B cell (primary cell): ENCODE results near the gene BSDC1. TPM values are rescaled to one million over a fixed set of nuclear protein-coding genes. Genes with fewer than 3 reads are reported as not detected.

Experiments used
- ATAC-seq: fragments of 200-7000 bp; cut with Tn5 transposase; one replicate; pipeline ENCODE4 v1.10.0; 2021; ENCODE audit warnings: low read depth, mild to moderate bottlenecking, moderate number of reproducible peaks, moderate library complexity
- CTCF ChIA-PET: fragments of 350-600 bp; sonication (Branson Sonifier 250); formaldehyde crosslinking; loops from one replicate; lab custom pipeline; 2021; ENCODE audit warnings: antibody characterized with exemption, inconsistent platforms; lab: Charles Lee
- POLR2A ChIA-PET: fragments of 350-600 bp; sonication (Branson Sonifier 250); formaldehyde crosslinking; loops from one replicate; lab custom pipeline; 2021; ENCODE audit warnings: antibody characterized with exemption; lab: Charles Lee
- DNase-seq: peaks from one replicate; pipeline ENCODE4 v3.0.0; 2013
- H2AFZ ChIP-seq: 2 replicates; pipeline ENCODE4 v1.6.1; 2012; ENCODE audit warnings: mild to moderate bottlenecking, low read depth, low read length; ENCODE audit not compliant: insufficient read depth, poor library complexity, severe bottlenecking
- H3K27ac ChIP-seq, 2 donors: 1 replicate in 1 of 2; 2 replicates in 1 of 2; pipeline ENCODE4 v1.5.1; 2012 to 2013; ENCODE audit warnings: low read length in 2 of 2, mild to moderate bottlenecking in 2 of 2, moderate library complexity in 1 of 2
- H3K27me3 ChIP-seq, 4 experiments: fragments of 200-600 bp in 1 of 4; sonication (generic) in 1 of 4; replicated peaks in 1 of 4; 1 replicate in 2 of 4; 2 replicates in 2 of 4; pipeline versions ENCODE4 v1.6.1 to v1.7.0; 2013 to 2016; ENCODE audit warnings: low read length in 3 of 4, mild to moderate bottlenecking in 2 of 4, mixed read lengths in 1 of 4, moderate library complexity in 1 of 4; ENCODE audit not compliant: insufficient read depth in 4 of 4, control insufficient read depth in 3 of 4; ENCODE audit errors: control extremely low read depth in 1 of 4
- H3K36me3 ChIP-seq, 2 experiments: replicated peaks in 1 of 2; 1 replicate in 1 of 2; 2 replicates in 1 of 2; pipeline versions ENCODE4 v1.6.1 to v1.7.1; 2013; ENCODE audit warnings: low read length in 1 of 2; ENCODE audit not compliant: insufficient read depth in 2 of 2, control insufficient read depth in 1 of 2; ENCODE audit errors: control extremely low read depth in 1 of 2, extremely low read depth in 1 of 2
- H3K4me1 ChIP-seq, 2 donors: fragments of 200-600 bp in 1 of 2; sonication (generic) in 1 of 2; 1 replicate in 1 of 2; 2 replicates in 1 of 2; pipeline versions ENCODE4 v1.5.1 to v1.6.1; 2013 to 2017; ENCODE audit warnings: low read length in 2 of 2; ENCODE audit not compliant: control insufficient read depth in 2 of 2, insufficient read depth in 2 of 2
- H3K4me2 ChIP-seq: replicated peaks from 2 replicates; pipeline ENCODE3; 2012; ENCODE audit warnings: mild to moderate bottlenecking, low read depth, low read length; ENCODE audit not compliant: poor library complexity, severe bottlenecking
- H3K4me3 ChIP-seq, 5 experiments: fragments of 200-600 bp in 1 of 5; sonication (generic) in 1 of 5; 1 replicate in 3 of 5; 2 replicates in 2 of 5; pipeline versions ENCODE4 v1.5.1 to v1.7.0; 2011 to 2016; ENCODE audit warnings: low read length in 4 of 5, mild to moderate bottlenecking in 4 of 5, low read depth in 2 of 5, control low read depth in 1 of 5, moderate library complexity in 1 of 5; ENCODE audit not compliant: insufficient read depth in 1 of 5; ENCODE audit errors: control extremely low read depth in 1 of 5, extremely low read depth in 1 of 5
- H3K79me2 ChIP-seq: fragments of 200-600 bp; sonication (generic); one replicate; pipeline ENCODE4 v1.6.0; 2016; ENCODE audit warnings: low read length; ENCODE audit not compliant: control insufficient read depth, insufficient read depth
- H3K9ac ChIP-seq: fragments of 200-600 bp; sonication (generic); 2 replicates; pipeline ENCODE4 v1.6.1; 2017; ENCODE audit warnings: mild to moderate bottlenecking, low read length, moderate library complexity
- H3K9me3 ChIP-seq, 3 donors: one replicate each; pipeline versions ENCODE4 v1.6.1 to v1.7.1; 2013; ENCODE audit warnings: low read length in 2 of 3; ENCODE audit not compliant: control insufficient read depth in 2 of 3, insufficient read depth in 1 of 3; ENCODE audit errors: control extremely low read depth in 1 of 3
- H4K20me1 ChIP-seq: 2 replicates; pipeline ENCODE4 v1.6.0; 2012; ENCODE audit warnings: mild to moderate bottlenecking, low read length; ENCODE audit not compliant: insufficient read depth, control insufficient read depth, poor library complexity, severe bottlenecking
- H3K27ac Mint-ChIP-seq: one replicate; pipeline ENCODE4 v1.8.0; 2021; ENCODE audit warnings: mixed read lengths
- H3K27me3 Mint-ChIP-seq: one replicate; pipeline ENCODE4 v1.8.0; 2021; ENCODE audit warnings: mixed read lengths
- H3K4me1 Mint-ChIP-seq: one replicate; pipeline ENCODE4 v1.8.0; 2021; ENCODE audit warnings: mixed read lengths
- H3K4me3 Mint-ChIP-seq: one replicate; pipeline ENCODE4 v1.8.0; 2021; ENCODE audit warnings: mixed read lengths
- H3K9me3 Mint-ChIP-seq: one replicate; pipeline ENCODE4 v1.8.0; 2022; ENCODE audit warnings: mixed read lengths; ENCODE audit not compliant: insufficient read depth
- EZH2 ChIP-seq: IDR thresholded peaks from 2 replicates; pipeline ENCODE4 v1.6.1; 2012; ENCODE audit warnings: borderline replicate concordance, low read depth, mild to moderate bottlenecking, moderate library complexity, low read length; ENCODE audit not compliant: insufficient read depth, poor library complexity, severe bottlenecking
- WGBS: methylation state at CpG from one replicate; pipeline ENCODE4 v1.1.5; 2013; ENCODE audit warnings: missing lambda C conversion rate; ENCODE audit not compliant: insufficient coverage; 5-methylcytosine and 5-hydroxymethylcytosine counted together
- intact Hi-C: fragments of 100-400 bp; cut with micrococcal nuclease; formaldehyde crosslinking; loops from one replicate; pipeline ENCODE4 v1.10.0; 2022
- polyA plus RNA-seq: library from polyadenylated mRNA; depleted of rRNA; stranded (reverse); fragments of >200 nt; gene quantifications from 2 replicates; pipeline ENCODE4 v1.2.3, GENCODE V29; 2012
- total RNA-seq, 2 donors: library from RNA; stranded (reverse); fragments of 120-200 nt in 1 of 2; gene quantifications; 1 replicate in 1 of 2; 2 replicates in 1 of 2; pipeline versions ENCODE4 v1.2.3 to v1.2.4, GENCODE V29; 2013 to 2022
- TF ChIP-seq, protein P1 (sequence below): fragments of 200-600 bp; IDR thresholded peaks from one replicate; pipeline ENCODE4 v1.8.0; 2022; ENCODE audit warnings: antibody characterized with exemption, mild to moderate bottlenecking

Gene BSDC1
- total and polyA plus RNA-seq, 2 donors (not counting 1 experiment from before 2014, with no cell fraction given): 54.5 to 117 TPM

GRCh38 chr1:32392325-32392724, 1.9 kb downstream of the BSDC1 start:
- peaks cover 14 to 41% of the 10 kb centered on the region in 2 experiments for H3K36me3 ChIP-seq
- ChIA-PET CTCF (interaction anchor here (0.9 to 1.7 kb wide), 2 partner anchors 9 to 177 kb away, joined by 4 to 5 read pairs; no protein-coding TSS in a partner anchor), POLR2A (no interaction called here)
- peak overlapping the region; percentile 13 for H3K4me3 Mint-ChIP-seq
- intact Hi-C loops: no loop called here
- H3K27ac Mint-ChIP-seq: no peak overlapping the region
- no peak overlapping the region for H3K9ac ChIP-seq
- H3K79me2 ChIP-seq: peaks cover 66% of the 10 kb centered on the region
- no peaks in the 10 kb centered on the region for H3K27me3 ChIP-seq
- H3K4me2 ChIP-seq: no peak overlapping the region
- peaks cover 14 to 27% of the 10 kb centered on the region in 2 donors for H3K4me1 ChIP-seq
- H3K27ac ChIP-seq: no peak overlapping the region
- H2AFZ ChIP-seq: no peak overlapping the region
- H3K4me1 Mint-ChIP-seq: peaks cover 31% of the 10 kb centered on the region
- no peaks in the 10 kb centered on the region for H3K9me3 ChIP-seq
- H3K9me3 Mint-ChIP-seq: no peaks in the 10 kb centered on the region
- ATAC-seq (no peak), DNase-seq (no peak)
- H4K20me1 ChIP-seq: peaks cover 30% of the 10 kb centered on the region
- WGBS: 67% methylated on average over 2 of the region's 3 CpGs
- TF ChIP-seq EZH2: no peak
- TF ChIP-seq, protein P1, sequence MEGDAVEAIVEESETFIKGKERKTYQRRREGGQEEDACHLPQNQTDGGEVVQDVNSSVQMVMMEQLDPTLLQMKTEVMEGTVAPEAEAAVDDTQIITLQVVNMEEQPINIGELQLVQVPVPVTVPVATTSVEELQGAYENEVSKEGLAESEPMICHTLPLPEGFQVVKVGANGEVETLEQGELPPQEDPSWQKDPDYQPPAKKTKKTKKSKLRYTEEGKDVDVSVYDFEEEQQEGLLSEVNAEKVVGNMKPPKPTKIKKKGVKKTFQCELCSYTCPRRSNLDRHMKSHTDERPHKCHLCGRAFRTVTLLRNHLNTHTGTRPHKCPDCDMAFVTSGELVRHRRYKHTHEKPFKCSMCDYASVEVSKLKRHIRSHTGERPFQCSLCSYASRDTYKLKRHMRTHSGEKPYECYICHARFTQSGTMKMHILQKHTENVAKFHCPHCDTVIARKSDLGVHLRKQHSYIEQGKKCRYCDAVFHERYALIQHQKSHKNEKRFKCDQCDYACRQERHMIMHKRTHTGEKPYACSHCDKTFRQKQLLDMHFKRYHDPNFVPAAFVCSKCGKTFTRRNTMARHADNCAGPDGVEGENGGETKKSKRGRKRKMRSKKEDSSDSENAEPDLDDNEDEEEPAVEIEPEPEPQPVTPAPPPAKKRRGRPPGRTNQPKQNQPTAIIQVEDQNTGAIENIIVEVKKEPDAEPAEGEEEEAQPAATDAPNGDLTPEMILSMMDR: no peak
- no peak overlapping the region for H3K4me3 ChIP-seq
- H3K27me3 Mint-ChIP-seq: no peaks in the 10 kb centered on the region

DNA sequence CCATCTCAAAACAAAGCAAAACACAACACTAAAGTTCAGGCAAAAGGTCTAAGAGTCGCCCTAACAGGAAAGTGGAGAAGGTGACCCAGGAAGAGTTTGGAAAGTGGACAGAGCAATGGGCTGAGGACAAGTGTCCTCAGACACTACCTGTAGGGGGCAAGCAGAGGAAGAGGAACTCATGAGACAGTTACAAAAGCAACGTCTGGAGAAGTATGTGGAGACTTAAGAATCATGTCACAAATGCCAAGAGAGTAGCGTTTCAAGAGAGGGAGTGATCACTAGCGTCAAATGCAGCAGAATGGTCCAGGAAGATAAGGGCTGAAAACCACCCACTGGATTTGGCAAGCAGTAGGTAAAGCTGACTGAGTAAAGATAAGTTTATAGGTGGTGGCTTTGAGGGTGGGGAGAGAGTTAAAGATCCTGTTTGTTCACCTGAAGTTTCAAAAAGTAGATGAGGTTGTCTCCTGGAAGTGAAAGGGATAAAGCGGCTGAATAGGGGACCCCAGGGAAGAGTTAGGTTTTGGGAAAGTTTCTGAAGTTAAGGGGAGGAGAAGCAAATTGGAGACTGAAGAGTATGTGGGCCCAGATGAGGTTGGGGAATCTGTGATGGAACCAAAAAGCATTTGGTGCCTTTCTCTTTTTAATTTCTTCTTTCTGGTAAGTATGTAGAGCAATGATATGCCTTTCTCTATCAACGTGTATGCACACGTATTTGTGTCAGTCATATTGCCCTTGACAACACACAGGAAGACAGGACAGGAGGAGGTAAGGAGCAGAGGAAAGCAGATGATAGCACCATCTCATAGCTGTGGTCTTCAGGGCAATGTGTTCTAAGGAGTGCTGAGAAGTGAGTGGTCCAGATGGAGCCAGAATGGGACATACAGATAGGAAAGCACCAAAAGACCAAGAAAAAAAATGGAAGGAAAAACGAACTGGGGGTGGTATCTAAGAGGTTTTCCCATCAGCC, 3.1 kb downstream of the BSDC1 start:
- intact Hi-C loops: no loop called here
- Histone ChIP-seq H3K27me3 (no peaks in the 10 kb centered on the region), H4K20me1 (peaks cover 38% of the 10 kb centered on the region), H3K4me3 (no peak overlapping the region), H3K36me3 (peaks cover 16 to 50% of the 10 kb centered on the region in 2 experiments), H2AFZ (no peak overlapping the region), H3K9me3 (no peaks in the 10 kb centered on the region), H3K4me2 (no peak overlapping the region), H3K9ac (no peak overlapping the region), H3K27ac (no peak overlapping the region), H3K79me2 (peaks cover 73% of the 10 kb centered on the region), H3K4me1 (peaks cover 14 to 27% of the 10 kb centered on the region in 2 donors)
- no peak for ATAC-seq
- 88% methylated on average over 6 of the region's 8 CpGs for WGBS
- H3K27ac Mint-ChIP-seq: no peak overlapping the region
- CTCF ChIA-PET: interaction anchor here (0.6 kb wide), 1 partner anchor 152 kb away, joined by 3 read pairs; no protein-coding TSS in a partner anchor
- no peak for TF ChIP-seq EZH2
- TF ChIP-seq, protein P1: no peak
- no peak overlapping the region for H3K4me3 Mint-ChIP-seq
- H3K4me1 Mint-ChIP-seq: peaks cover 31% of the 10 kb centered on the region
- DNase-seq: no peak
- H3K9me3 Mint-ChIP-seq: no peaks in the 10 kb centered on the region
- POLR2A ChIA-PET: no interaction called here
- no peaks in the 10 kb centered on the region for H3K27me3 Mint-ChIP-seq
